Measurements from ENCODE around the gene MRPS31. TPM values are rescaled to one million over a fixed set of nuclear protein-coding genes. Genes with fewer than 3 reads are reported as not detected.

Gene MRPS31
- polyA plus RNA-seq, 1 of the 3 experiments (the other 2 are of a cell fraction), result 13.3 TPM

DNA sequence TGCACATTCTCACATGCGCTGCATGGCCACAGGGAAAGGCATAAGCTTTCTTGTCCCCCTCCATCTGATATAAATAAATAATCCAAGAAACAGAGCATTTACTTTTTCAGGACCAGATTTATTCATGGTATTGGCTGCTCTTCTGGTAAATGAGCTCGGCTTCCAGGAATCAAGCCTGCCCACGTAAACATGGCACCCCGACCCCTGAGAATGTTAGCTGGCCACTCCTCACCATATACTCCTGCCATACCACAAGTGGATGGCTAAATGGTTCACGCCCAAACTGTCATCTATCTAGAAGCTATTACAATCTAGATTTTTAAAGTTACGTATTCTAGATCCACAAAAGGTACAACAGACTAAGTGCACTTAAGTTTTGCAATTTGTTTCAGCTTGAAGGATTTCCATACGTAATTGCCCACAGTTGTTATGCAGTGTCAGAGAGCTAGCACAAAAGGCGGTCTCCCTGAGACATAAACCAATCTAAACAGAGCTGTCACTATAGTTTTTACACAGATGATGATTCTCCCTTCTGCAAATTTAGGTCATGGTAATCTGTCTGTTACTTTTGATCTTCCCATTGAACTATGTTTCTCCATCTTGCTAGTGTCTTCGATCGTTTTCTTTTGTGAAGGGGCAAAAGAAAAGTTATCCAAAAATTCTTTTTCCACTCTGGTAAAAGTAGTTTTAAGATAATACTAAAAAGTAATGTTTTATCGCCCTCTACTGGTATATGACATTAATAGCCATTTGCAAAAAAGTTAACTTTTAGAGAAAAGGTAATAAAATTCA lies 88.3 kb downstream of the MRPS31 start:
- WGBS (ENCODE audit: low lambda C conversion rate), result 54% methylated on average over 11 of the region's 11 CpGs
- H3K9me3 ChIP-seq, result no peaks in the 10 kb centered on the region
- H3K27ac ChIP-seq (ENCODE audit: low read depth in 2 of 2, low read length in 1 of 2), result no peak overlapping the region
- H3K4me1 ChIP-seq (ENCODE audit: control insufficient read depth in 1 of 2, insufficient read depth in 2 of 2, low read depth in 1 of 2, low read length in 1 of 2), result peaks cover 0 to 12% of the 10 kb centered on the region in 2 experiments; a peak in 1 of 4 replicates
- no peak overlapping the region for H2AFZ ChIP-seq (ENCODE audit: low read depth)
- H3K79me2 ChIP-seq (ENCODE audit: insufficient read depth), result no peaks in the 10 kb centered on the region
- H3K4me3 ChIP-seq (ENCODE audit: low read depth in 2 of 2, low read length in 1 of 2), result peak overlapping the region in 1 of 2 experiments; percentile 17; a peak in 1 of 4 replicates
- ChIA-PET CTCF (interaction anchor here (0.6 to 4.9 kb wide), 42 partner anchors 9 to 1634 kb away, joined by 3 to 42 read pairs (median 4); no protein-coding TSS in a partner anchor), POLR2A (no interaction called here)
- no peaks in the 10 kb centered on the region for H3K27me3 ChIP-seq (ENCODE audit: insufficient read depth)
- no peak for TF ChIP-seq EZH2phosphoT487 (IDR thresholded peaks at IDR 0.05; ENCODE audit: borderline replicate concordance, low read depth)
- TF ChIP-seq RAD21 (IDR thresholded peaks at IDR 0.05; ENCODE audit: low read length), result peak; percentile 65
- TF ChIP-seq, protein P1, sequence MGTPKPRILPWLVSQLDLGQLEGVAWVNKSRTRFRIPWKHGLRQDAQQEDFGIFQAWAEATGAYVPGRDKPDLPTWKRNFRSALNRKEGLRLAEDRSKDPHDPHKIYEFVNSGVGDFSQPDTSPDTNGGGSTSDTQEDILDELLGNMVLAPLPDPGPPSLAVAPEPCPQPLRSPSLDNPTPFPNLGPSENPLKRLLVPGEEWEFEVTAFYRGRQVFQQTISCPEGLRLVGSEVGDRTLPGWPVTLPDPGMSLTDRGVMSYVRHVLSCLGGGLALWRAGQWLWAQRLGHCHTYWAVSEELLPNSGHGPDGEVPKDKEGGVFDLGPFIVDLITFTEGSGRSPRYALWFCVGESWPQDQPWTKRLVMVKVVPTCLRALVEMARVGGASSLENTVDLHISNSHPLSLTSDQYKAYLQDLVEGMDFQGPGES (IDR thresholded peaks at IDR 0.05; ENCODE audit: low read depth, low read length), result no peak
- TF ChIP-seq, protein P2, sequence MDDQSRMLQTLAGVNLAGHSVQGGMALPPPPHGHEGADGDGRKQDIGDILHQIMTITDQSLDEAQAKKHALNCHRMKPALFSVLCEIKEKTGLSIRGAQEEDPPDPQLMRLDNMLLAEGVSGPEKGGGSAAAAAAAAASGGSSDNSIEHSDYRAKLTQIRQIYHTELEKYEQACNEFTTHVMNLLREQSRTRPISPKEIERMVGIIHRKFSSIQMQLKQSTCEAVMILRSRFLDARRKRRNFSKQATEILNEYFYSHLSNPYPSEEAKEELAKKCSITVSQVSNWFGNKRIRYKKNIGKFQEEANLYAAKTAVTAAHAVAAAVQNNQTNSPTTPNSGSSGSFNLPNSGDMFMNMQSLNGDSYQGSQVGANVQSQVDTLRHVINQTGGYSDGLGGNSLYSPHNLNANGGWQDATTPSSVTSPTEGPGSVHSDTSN (IDR thresholded peaks at IDR 0.05), result no peak
- TF ChIP-seq RCOR1 (IDR thresholded peaks at IDR 0.05; ENCODE audit: low read length), result no peak
- TF ChIP-seq NFIC (IDR thresholded peaks at IDR 0.05; ENCODE audit: borderline replicate concordance), result no peak
- no peak for TF ChIP-seq FOSL2 (IDR thresholded peaks at IDR 0.05; ENCODE audit: borderline replicate concordance, low read depth)
- no peak for TF ChIP-seq RFX5 (IDR thresholded peaks at IDR 0.05; ENCODE audit: low read length)
- no peak for TF ChIP-seq RXRA (IDR thresholded peaks at IDR 0.05; ENCODE audit: borderline replicate concordance, low read depth)
- TF ChIP-seq POLR2AphosphoS5 (IDR thresholded peaks at IDR 0.05; ENCODE audit: low read depth, low read length), result no peak
- peak; percentile 26; the same call in 1 of the 2 replicates for TF ChIP-seq SMC3 (IDR thresholded peaks at IDR 0.05; ENCODE audit: low read depth, low read length)
- TF ChIP-seq EP300 (IDR thresholded peaks at IDR 0.05; ENCODE audit: borderline replicate concordance in 1 of 2, low read depth in 1 of 2, low read length in 1 of 2), result no peak
- TF ChIP-seq TEAD4 (IDR thresholded peaks at IDR 0.05; ENCODE audit: borderline replicate concordance, insufficient read depth), result no peak
- TF ChIP-seq, protein P3, sequence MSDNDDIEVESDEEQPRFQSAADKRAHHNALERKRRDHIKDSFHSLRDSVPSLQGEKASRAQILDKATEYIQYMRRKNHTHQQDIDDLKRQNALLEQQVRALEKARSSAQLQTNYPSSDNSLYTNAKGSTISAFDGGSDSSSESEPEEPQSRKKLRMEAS (IDR thresholded peaks at IDR 0.05; ENCODE audit: low read depth), result no peak
- TF ChIP-seq, protein P4, sequence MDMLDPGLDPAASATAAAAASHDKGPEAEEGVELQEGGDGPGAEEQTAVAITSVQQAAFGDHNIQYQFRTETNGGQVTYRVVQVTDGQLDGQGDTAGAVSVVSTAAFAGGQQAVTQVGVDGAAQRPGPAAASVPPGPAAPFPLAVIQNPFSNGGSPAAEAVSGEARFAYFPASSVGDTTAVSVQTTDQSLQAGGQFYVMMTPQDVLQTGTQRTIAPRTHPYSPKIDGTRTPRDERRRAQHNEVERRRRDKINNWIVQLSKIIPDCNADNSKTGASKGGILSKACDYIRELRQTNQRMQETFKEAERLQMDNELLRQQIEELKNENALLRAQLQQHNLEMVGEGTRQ (IDR thresholded peaks at IDR 0.05; ENCODE audit: borderline replicate concordance, low read depth, low read length), result no peak
- no peak for TF ChIP-seq NRF1 (IDR thresholded peaks at IDR 0.05; ENCODE audit: low read depth, low read length)
- TF ChIP-seq, protein P5, sequence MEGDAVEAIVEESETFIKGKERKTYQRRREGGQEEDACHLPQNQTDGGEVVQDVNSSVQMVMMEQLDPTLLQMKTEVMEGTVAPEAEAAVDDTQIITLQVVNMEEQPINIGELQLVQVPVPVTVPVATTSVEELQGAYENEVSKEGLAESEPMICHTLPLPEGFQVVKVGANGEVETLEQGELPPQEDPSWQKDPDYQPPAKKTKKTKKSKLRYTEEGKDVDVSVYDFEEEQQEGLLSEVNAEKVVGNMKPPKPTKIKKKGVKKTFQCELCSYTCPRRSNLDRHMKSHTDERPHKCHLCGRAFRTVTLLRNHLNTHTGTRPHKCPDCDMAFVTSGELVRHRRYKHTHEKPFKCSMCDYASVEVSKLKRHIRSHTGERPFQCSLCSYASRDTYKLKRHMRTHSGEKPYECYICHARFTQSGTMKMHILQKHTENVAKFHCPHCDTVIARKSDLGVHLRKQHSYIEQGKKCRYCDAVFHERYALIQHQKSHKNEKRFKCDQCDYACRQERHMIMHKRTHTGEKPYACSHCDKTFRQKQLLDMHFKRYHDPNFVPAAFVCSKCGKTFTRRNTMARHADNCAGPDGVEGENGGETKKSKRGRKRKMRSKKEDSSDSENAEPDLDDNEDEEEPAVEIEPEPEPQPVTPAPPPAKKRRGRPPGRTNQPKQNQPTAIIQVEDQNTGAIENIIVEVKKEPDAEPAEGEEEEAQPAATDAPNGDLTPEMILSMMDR (IDR thresholded peaks at IDR 0.05), result peak; percentile 76
- H3K9me2 ChIP-seq, result no peaks in the 10 kb centered on the region
- no peaks in the 10 kb centered on the region for H3K36me3 ChIP-seq (replicated peaks in 1 of 2; ENCODE audit: control insufficient read depth in 1 of 2, insufficient read depth in 2 of 2, low read length in 1 of 2)
- no peaks in the 10 kb centered on the region for H3F3A ChIP-seq (replicated peaks; ENCODE audit: insufficient read depth)
- H3K9ac ChIP-seq, result no peak overlapping the region
- H4K20me1 ChIP-seq (ENCODE audit: insufficient read depth), result no peaks in the 10 kb centered on the region
- H3K4me2 ChIP-seq, result no peak overlapping the region
- DNase-seq, result no peak
